ENCODE measurements around the gene HMOX1. TPM values are rescaled to one million over a fixed set of nuclear protein-coding genes. Genes with fewer than 3 reads are reported as not detected.

The HMOX1 gene
- total and polyA plus RNA-seq, 2 of the 8 experiments (the other 6 are each of a cell fraction or from before 2014, with no cell fraction given): 25.0 to 41.6 TPM

DNA sequence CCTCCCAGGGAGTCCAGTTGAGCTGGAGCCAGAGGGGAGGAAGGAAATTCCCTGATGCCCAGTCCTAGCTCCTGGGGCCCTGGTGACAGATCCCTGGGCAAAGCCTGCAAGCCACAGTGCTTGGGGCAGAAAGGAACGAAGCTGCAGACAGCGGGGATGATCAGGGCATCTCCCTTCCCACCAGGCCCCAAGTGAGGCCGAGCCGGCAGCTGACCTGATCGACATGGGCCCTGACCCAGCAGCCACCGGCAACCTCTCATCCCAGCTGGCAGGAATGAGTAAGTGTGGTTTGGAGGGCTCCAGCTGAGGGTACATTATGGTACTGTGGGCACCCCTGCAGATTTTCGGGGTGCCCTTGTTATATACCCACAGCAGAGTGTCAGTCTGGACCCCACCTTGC, 47.7 kb upstream of the HMOX1 start:
- no peak overlapping the region for H3K14ac ChIP-seq (ENCODE audit: insufficient read length)
- no peak overlapping the region for H2BK120ac ChIP-seq (replicated peaks; ENCODE audit: low read depth, low read length)
- H3K4me1 ChIP-seq (replicated peaks in 1 of 4; ENCODE audit: control insufficient read depth in 3 of 4, insufficient read depth in 4 of 4, low read length in 3 of 4): no peaks in the 10 kb centered on the region; a peak in 3 of 7 replicates
- no peaks in the 10 kb centered on the region for H3K27me3 ChIP-seq (replicated peaks in 1 of 4; ENCODE audit: control insufficient read depth in 3 of 4, extremely low read depth in 1 of 4, insufficient read depth in 3 of 4, low read length in 3 of 4)
- H3K79me2 ChIP-seq (ENCODE audit: control insufficient read depth in 1 of 2, insufficient read depth in 2 of 2, low read length in 2 of 2): no peaks in the 10 kb centered on the region
- TF ChIP-seq, protein P1, sequence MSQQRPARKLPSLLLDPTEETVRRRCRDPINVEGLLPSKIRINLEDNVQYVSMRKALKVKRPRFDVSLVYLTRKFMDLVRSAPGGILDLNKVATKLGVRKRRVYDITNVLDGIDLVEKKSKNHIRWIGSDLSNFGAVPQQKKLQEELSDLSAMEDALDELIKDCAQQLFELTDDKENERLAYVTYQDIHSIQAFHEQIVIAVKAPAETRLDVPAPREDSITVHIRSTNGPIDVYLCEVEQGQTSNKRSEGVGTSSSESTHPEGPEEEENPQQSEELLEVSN (IDR thresholded peaks at IDR 0.05): no peak
- TF ChIP-seq, protein P2, sequence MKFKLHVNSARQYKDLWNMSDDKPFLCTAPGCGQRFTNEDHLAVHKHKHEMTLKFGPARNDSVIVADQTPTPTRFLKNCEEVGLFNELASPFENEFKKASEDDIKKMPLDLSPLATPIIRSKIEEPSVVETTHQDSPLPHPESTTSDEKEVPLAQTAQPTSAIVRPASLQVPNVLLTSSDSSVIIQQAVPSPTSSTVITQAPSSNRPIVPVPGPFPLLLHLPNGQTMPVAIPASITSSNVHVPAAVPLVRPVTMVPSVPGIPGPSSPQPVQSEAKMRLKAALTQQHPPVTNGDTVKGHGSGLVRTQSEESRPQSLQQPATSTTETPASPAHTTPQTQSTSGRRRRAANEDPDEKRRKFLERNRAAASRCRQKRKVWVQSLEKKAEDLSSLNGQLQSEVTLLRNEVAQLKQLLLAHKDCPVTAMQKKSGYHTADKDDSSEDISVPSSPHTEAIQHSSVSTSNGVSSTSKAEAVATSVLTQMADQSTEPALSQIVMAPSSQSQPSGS (IDR thresholded peaks at IDR 0.05; ENCODE audit: low read length): no peak
- TF ChIP-seq KDM1A (IDR thresholded peaks at IDR 0.05; ENCODE audit: borderline replicate concordance, low read length) (no peak), EP300 (IDR thresholded peaks at IDR 0.05; ENCODE audit: borderline replicate concordance in 1 of 2, low read depth in 2 of 2, low read length in 2 of 2) (no peak), CEBPB (IDR thresholded peaks at IDR 0.05; ENCODE audit: low read depth, low read length) (no peak), BCL11A (IDR thresholded peaks at IDR 0.05; ENCODE audit: low read depth in 2 of 2, low read length in 2 of 2) (no peak)
- H2BK12ac ChIP-seq (ENCODE audit: low read depth, low read length): no peak overlapping the region
- no peak overlapping the region for H3K4me2 ChIP-seq (ENCODE audit: insufficient read depth in 1 of 2, low read depth in 2 of 2, low read length in 2 of 2)
- H4K91ac ChIP-seq (replicated peaks; ENCODE audit: insufficient read length, low read length): no peak overlapping the region
- H4K20me1 ChIP-seq (replicated peaks in 1 of 2; ENCODE audit: control insufficient read depth in 1 of 2, insufficient read depth in 2 of 2, low read length in 2 of 2): no peaks in the 10 kb centered on the region
- H3K4ac ChIP-seq (replicated peaks; ENCODE audit: insufficient read length, low read depth, low read length): no peak overlapping the region
- no peak overlapping the region for H2BK20ac ChIP-seq (ENCODE audit: low read length)
- no peaks in the 10 kb centered on the region for H3K9me3 ChIP-seq (ENCODE audit: insufficient read depth in 2 of 2, low read depth in 1 of 2, low read length in 1 of 2)
- H2AFZ ChIP-seq (ENCODE audit: low read length): no peak overlapping the region
- DNase-seq (ENCODE audit: low read depth in 1 of 2, low spot score in 2 of 2) (no peak), FAIRE-seq (no peak)
- H2BK5ac ChIP-seq (ENCODE audit: low read depth, low read length): no peak overlapping the region
- ChIA-PET POLR2A (ENCODE audit: partially characterized antibody) (no interaction called here), CTCF (ENCODE audit: partially characterized antibody) (interaction anchor here (1.3 to 4.1 kb wide), 2 partner anchors 12 to 27 kb away, joined by 4 to 20 read pairs; no protein-coding TSS in a partner anchor)
- no peaks in the 10 kb centered on the region for H3K79me1 ChIP-seq (ENCODE audit: low read depth, low read length)
- H3K9ac ChIP-seq (replicated peaks in 1 of 4; ENCODE audit: extremely low read depth in 1 of 4, low read depth in 3 of 4, low read length in 3 of 4): no peak overlapping the region
- no peak overlapping the region; the same call in 1 of the 2 replicates for H4K8ac ChIP-seq (ENCODE audit: extremely low read depth, insufficient read depth, low read length)
- no peak overlapping the region for H2BK15ac ChIP-seq (ENCODE audit: low read length)
- H3K36me3 ChIP-seq (ENCODE audit: control insufficient read depth in 2 of 4, insufficient read depth in 4 of 4, low read length in 3 of 4): peaks cover 0 to 6% (median 2%) of the 10 kb centered on the region in 4 experiments; a peak in 3 of 8 replicates
- H3K23me2 ChIP-seq (ENCODE audit: low read depth, low read length): no peaks in the 10 kb centered on the region
- H3K23ac ChIP-seq (ENCODE audit: insufficient read length): no peak overlapping the region
- H3K18ac ChIP-seq (ENCODE audit: extremely low read depth, low read length): no peak overlapping the region
- H2AK5ac ChIP-seq (ENCODE audit: low read depth, low read length): no peak overlapping the region
- no peak overlapping the region for H3K56ac ChIP-seq (replicated peaks; ENCODE audit: insufficient read length, low read depth, low read length)
- H4K5ac ChIP-seq (ENCODE audit: insufficient read length, low read depth, low read length): no peak overlapping the region
- WGBS, 2 experiments (ENCODE audit: extremely low coverage in 1 of 2, insufficient coverage in 1 of 2, insufficient read length in 1 of 2, insufficient replicate concordance in 2 of 2, low coverage in 1 of 2, low lambda C conversion rate in 2 of 2, missing lambda C conversion rate in 1 of 2): 96% methylated on average over 7 of the region's 7 CpGs; no CpG with 5 or more reads in 1 of the 2 experiments
- H3K4me3 ChIP-seq (ENCODE audit: extremely low read depth in 1 of 4, insufficient read depth in 2 of 4, low read depth in 3 of 4, low read length in 4 of 4): no peak overlapping the region
- H3K27ac ChIP-seq (ENCODE audit: low read depth, low read length): no peak overlapping the region
